Measurements from ENCODE around the gene PHETA1. TPM values are rescaled to one million over a fixed set of nuclear protein-coding genes. Genes with fewer than 3 reads are reported as not detected.
A peak's percentile ranks its signal among the peaks of the same experiment; 100 is the strongest.

Gene PHETA1
- polyA plus RNA-seq, 1 of the 3 experiments (the other 2 are of a cell fraction), result 7.3 TPM

- H3K79me2 ChIP-seq (ENCODE audit: insufficient read depth), result peaks cover 68% of the 10 kb centered on the region
- H3K9me3 ChIP-seq, result no peaks in the 10 kb centered on the region
- H3K36me3 ChIP-seq (replicated peaks in 1 of 2; ENCODE audit: control insufficient read depth in 1 of 2, insufficient read depth in 2 of 2, low read length in 1 of 2), result no peaks in the 10 kb centered on the region
- H3K27ac ChIP-seq (ENCODE audit: low read depth in 2 of 2, low read length in 1 of 2), result peak overlapping the region; percentile 1 to 87; a peak in 2 of 4 replicates
- TF ChIP-seq MXI1 (IDR thresholded peaks at IDR 0.05; ENCODE audit: low read depth, low read length), result 0 out of 2 replicates have a peak, but pooled peaks have one; percentile 30
- TF ChIP-seq EZH2phosphoT487 (IDR thresholded peaks at IDR 0.05; ENCODE audit: borderline replicate concordance, low read depth), result no peak
- TF ChIP-seq NFIC (IDR thresholded peaks at IDR 0.05; ENCODE audit: borderline replicate concordance), result no peak
- no peak for TF ChIP-seq RFX5 (IDR thresholded peaks at IDR 0.05; ENCODE audit: low read length)
- peak overlapping the region; percentile 99 for H3K4me2 ChIP-seq
- no peaks in the 10 kb centered on the region for H3K9me2 ChIP-seq
- DNase-seq, result peak; percentile 43
- POLR2A ChIA-PET, result no interaction called here
- H3K9ac ChIP-seq, result peak overlapping the region; percentile 92
- CTCF ChIA-PET, result interaction anchor here (0.8 to 19.6 kb wide), 4 partner anchors 9 to 122 kb away, joined by 3 to 618 read pairs (median 50); no protein-coding TSS in a partner anchor
- H3K4me1 ChIP-seq (ENCODE audit: control insufficient read depth in 1 of 2, insufficient read depth in 2 of 2, low read depth in 1 of 2, low read length in 1 of 2), result peaks cover 52 to 54% of the 10 kb centered on the region in 2 experiments; a peak in 3 of 4 replicates
- H2AFZ ChIP-seq (ENCODE audit: low read depth), result no peak overlapping the region
- peak overlapping the region; percentile 92 for H3K4me3 ChIP-seq (ENCODE audit: low read depth in 2 of 2, low read length in 1 of 2)
- 87% methylated on average over 8 of the region's 9 CpGs for WGBS (ENCODE audit: low lambda C conversion rate)
- no peaks in the 10 kb centered on the region for H3K27me3 ChIP-seq (ENCODE audit: insufficient read depth)
- 0 out of 2 replicates have a peak, but pooled peaks cover 3% of the 10 kb centered on the region for H4K20me1 ChIP-seq (ENCODE audit: insufficient read depth)
- H3F3A ChIP-seq (replicated peaks; ENCODE audit: insufficient read depth), result peaks cover 40% of the 10 kb centered on the region
These were observed 38.7 kb upstream of the PHETA1 start for GRCh38 chr12:111407377-111408115.

DNA sequence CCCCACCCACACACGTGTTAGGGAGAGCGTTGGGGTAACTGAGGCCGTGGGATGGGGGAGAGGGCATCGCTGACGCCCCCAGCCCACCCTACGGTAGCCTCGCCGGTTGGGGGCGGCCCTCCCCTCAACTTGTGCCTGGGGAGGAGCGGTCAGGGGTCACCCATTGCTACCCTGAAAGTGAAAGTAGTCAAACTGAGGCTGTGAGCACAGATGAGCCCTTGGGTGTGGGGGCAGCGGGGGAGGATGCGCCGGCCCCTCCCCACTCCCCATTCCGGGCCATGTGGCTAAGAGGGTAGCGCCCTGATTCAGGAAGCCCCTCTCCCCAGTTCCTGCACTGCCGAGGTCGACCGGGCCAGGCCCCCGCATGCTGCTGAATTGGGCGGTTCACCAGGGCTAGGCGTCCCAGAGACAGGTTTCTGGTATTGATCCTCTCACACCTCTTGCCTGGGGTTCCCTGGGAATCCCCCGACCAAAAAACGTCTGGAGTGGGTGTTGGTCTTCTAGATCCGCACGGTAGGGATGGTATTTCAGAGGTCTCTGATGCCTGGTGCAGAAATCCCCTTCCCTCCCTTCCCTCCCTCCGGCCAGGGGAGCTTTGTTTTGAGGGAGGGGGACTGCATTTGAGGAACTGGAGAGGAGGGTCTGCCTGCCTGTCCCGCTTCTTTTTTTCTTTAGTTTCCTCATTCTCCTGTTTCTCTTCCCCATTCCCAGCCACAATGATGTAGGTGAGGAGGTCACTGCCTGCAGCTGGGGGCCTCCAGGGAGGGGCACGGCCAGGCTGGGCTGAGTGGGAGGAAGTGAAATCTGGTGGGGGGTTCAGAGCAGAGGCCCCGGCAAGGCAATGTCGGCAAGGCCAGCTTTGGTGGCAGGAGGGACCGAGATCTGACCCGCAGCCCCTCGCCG is 37.8 kb upstream of the PHETA1 start:
- no peaks in the 10 kb centered on the region for H3K9me2 ChIP-seq

DNA sequence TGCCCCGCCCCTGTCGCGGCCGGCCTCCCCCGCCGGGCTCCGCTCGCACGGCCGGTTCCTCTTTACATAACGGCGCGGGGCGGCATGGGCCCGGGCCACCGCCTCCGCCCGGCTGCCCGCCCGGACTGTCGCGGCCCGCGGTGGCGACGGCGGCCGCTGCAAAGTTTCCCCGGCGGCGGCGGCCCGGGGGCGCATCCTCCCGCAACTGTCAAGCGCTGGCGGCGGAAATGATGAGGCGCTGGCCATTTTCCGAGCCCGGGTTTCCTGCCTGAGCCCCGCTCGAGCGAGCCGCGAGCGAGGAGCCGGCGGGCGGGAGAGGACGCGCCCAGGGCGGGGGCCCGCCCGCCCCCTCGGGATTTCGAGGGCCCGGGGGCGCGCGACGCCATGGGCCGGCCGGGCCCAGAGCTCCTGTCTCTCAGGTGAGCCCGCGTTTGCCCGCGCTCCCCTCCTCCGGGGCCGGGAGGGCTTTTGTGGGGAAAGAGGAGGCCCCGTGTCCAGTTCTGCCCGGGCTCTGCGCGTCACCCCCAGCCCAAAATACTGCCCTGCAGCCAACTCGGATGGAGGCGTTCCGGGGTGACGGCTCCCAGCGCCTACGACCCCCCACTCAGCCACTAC is 37.1 kb upstream of the PHETA1 start, which contains the start of gene SH2B3:
Gene SH2B3, plus strand, starts transcription at position 65 of the 615 bp plus-strand sequence. CDS start 12,223 bp downstream, outside the sequence.
- Histone ChIP-seq H3K36me3 (replicated peaks in 1 of 2; ENCODE audit: control insufficient read depth in 1 of 2, insufficient read depth in 2 of 2, low read length in 1 of 2) (no peaks in the 10 kb centered on the region), H3K9ac (peak within 1 kb of the TSS; percentile 92), H3K9me3 (no peaks in the 10 kb centered on the region), H3K9me2 (no peaks in the 10 kb centered on the region), H3K79me2 (ENCODE audit: insufficient read depth) (peaks cover 52% of the 10 kb centered on the region), H3K4me3 (ENCODE audit: low read depth in 2 of 2, low read length in 1 of 2) (peak within 1 kb of the TSS; percentile 92), H3K4me1 (ENCODE audit: control insufficient read depth in 1 of 2, insufficient read depth in 2 of 2, low read depth in 1 of 2, low read length in 1 of 2) (peaks cover 38 to 43% of the 10 kb centered on the region in 2 experiments; a peak in 3 of 4 replicates), H3K27me3 (ENCODE audit: insufficient read depth) (no peaks in the 10 kb centered on the region), H3K27ac (ENCODE audit: low read depth in 2 of 2, low read length in 1 of 2) (peak within 1 kb of the TSS; percentile 47 to 87; a peak in 3 of 4 replicates), H2AFZ (ENCODE audit: low read depth) (peak within 1 kb of the TSS; percentile 88; the same call in 1 of the 2 replicates), H3K4me2 (peak within 1 kb of the TSS; percentile 99), H3F3A (replicated peaks; ENCODE audit: insufficient read depth) (peaks cover 32% of the 10 kb centered on the region), H4K20me1 (ENCODE audit: insufficient read depth) (0 out of 2 replicates have a peak, but pooled peaks cover 3% of the 10 kb centered on the region)
- ChIA-PET CTCF (interaction anchor here (8.8 to 19.6 kb wide), 2 partner anchors 8 to 45 kb away, joined by 98 to 618 read pairs; no protein-coding TSS in a partner anchor), POLR2A (no interaction called here)
- DNase-seq, result no peak
- WGBS (ENCODE audit: low lambda C conversion rate), result 0% methylated on average over 19 of the region's 80 CpGs
- TF ChIP-seq SIN3A (IDR thresholded peaks at IDR 0.05; ENCODE audit: borderline replicate concordance, low read depth, low read length) (peak; percentile 4; the same call in 1 of the 2 replicates), TEAD4 (IDR thresholded peaks at IDR 0.05; ENCODE audit: borderline replicate concordance, insufficient read depth) (no peak), GABPA (IDR thresholded peaks at IDR 0.05; ENCODE audit: low read depth) (peak; percentile 54), MXI1 (IDR thresholded peaks at IDR 0.05; ENCODE audit: low read depth, low read length) (peak; percentile 27; the same call in 1 of the 2 replicates)

More for the DNA sequence above, 37.8 kb upstream of the PHETA1 start:
- ChIA-PET CTCF (interaction anchor here (0.8 to 19.6 kb wide), 4 partner anchors 9 to 123 kb away, joined by 3 to 618 read pairs (median 50); no protein-coding TSS in a partner anchor), POLR2A (no interaction called here)
- Histone ChIP-seq H3K36me3 (replicated peaks in 1 of 2; ENCODE audit: control insufficient read depth in 1 of 2, insufficient read depth in 2 of 2, low read length in 1 of 2) (no peaks in the 10 kb centered on the region), H3K4me3 (ENCODE audit: low read depth in 2 of 2, low read length in 1 of 2) (peak overlapping the region; percentile 92), H3K27me3 (ENCODE audit: insufficient read depth) (no peaks in the 10 kb centered on the region), H4K20me1 (ENCODE audit: insufficient read depth) (0 out of 2 replicates have a peak, but pooled peaks cover 3% of the 10 kb centered on the region), H3K4me2 (peak overlapping the region; percentile 99), H3K4me1 (ENCODE audit: control insufficient read depth in 1 of 2, insufficient read depth in 2 of 2, low read depth in 1 of 2, low read length in 1 of 2) (peaks cover 46 to 47% of the 10 kb centered on the region in 2 experiments; a peak in 3 of 4 replicates), H3K27ac (ENCODE audit: low read depth in 2 of 2, low read length in 1 of 2) (peak overlapping the region; percentile 47 to 87; a peak in 3 of 4 replicates), H3F3A (replicated peaks; ENCODE audit: insufficient read depth) (peaks cover 35% of the 10 kb centered on the region), H3K79me2 (ENCODE audit: insufficient read depth) (peaks cover 59% of the 10 kb centered on the region), H2AFZ (ENCODE audit: low read depth) (no peak overlapping the region), H3K9ac (peak overlapping the region; percentile 92), H3K9me3 (no peaks in the 10 kb centered on the region)
- 34% methylated on average over 12 of the region's 34 CpGs for WGBS (ENCODE audit: low lambda C conversion rate)
- DNase-seq, result peak; percentile 44
- TF ChIP-seq MXI1 (IDR thresholded peaks at IDR 0.05; ENCODE audit: low read depth, low read length), result peak; percentile 19; the same call in 1 of the 2 replicates
- TF ChIP-seq NRF1 (IDR thresholded peaks at IDR 0.05; ENCODE audit: low read depth, low read length), result no peak
